Esophagus muscularis mucosa (tissue), 4 donors: ENCODE results near the gene GNG12. TPM values are rescaled to one million over a fixed set of nuclear protein-coding genes. Genes with fewer than 3 reads are reported as not detected.

ENCODE experiments used
- DNase-seq: peaks from one replicate; pipeline ENCODE4 v3.0.0-alpha.2; 2017; ENCODE audit errors: extremely low spot score
- H3K27ac ChIP-seq, 4 donors: fragments of 200-600 bp; sonication (generic); replicated peaks in 1 of 4; 1 replicate in 3 of 4; 2 replicates in 1 of 4; pipeline ENCODE4 v1.5.1; 2016 to 2019; ENCODE audit warnings: mild to moderate bottlenecking in 1 of 4
- H3K27me3 ChIP-seq, 4 donors: fragments of 200-600 bp; sonication (generic); one replicate each; pipeline versions ENCODE4 v1.5.1 to v1.6.0; 2016 to 2019
- H3K36me3 ChIP-seq, 4 donors: fragments of 200-600 bp; sonication (generic); one replicate each; pipeline ENCODE4 v1.5.1; 2016 to 2019
- H3K4me1 ChIP-seq, 4 donors: fragments of 200-600 bp; sonication (generic); one replicate each; pipeline ENCODE4 v1.5.1; 2016 to 2019
- H3K4me3 ChIP-seq, 4 donors: fragments of 200-600 bp; sonication (generic); 1 replicate in 2 of 4; 2 replicates in 2 of 4; pipeline ENCODE4 v1.5.1; 2016 to 2019; ENCODE audit warnings: mild to moderate bottlenecking in 4 of 4, moderate library complexity in 1 of 4
- H3K9me3 ChIP-seq, 4 donors: fragments of 200-600 bp; sonication (generic); 1 replicate in 3 of 4; 2 replicates in 1 of 4; pipeline ENCODE4 v1.5.1; 2016 to 2019
- EP300 ChIP-seq: sonication (generic); formaldehyde crosslinking; IDR thresholded peaks from one replicate; pipeline ENCODE4 v1.6.1; 2017; ENCODE audit warnings: antibody characterized with exemption
- POLR2A ChIP-seq: fragments of 450-650 bp; IDR thresholded peaks from one replicate; pipeline ENCODE4 v1.6.1; 2017; ENCODE audit warnings: antibody characterized with exemption, moderate library complexity, mild to moderate bottlenecking, low read depth
- POLR2AphosphoS5 ChIP-seq, 2 donors: sonication (generic); formaldehyde crosslinking; IDR thresholded peaks; one replicate each; pipeline ENCODE4 v1.6.1; 2017; ENCODE audit warnings: antibody characterized with exemption in 2 of 2
- WGBS: methylation state at CpG from one replicate; pipeline ENCODE4 v1.1.5; 2018; 5-methylcytosine and 5-hydroxymethylcytosine counted together
- intact Hi-C: fragments of 100-400 bp; cut with DNase I; formaldehyde crosslinking; loops from one replicate; pipeline ENCODE4 v1.15.1; 2023
- total RNA-seq, 4 donors: library from RNA; depleted of rRNA; stranded (reverse); fragments of >200 nt; gene quantifications; one replicate each; pipeline versions ENCODE4 v1.1.0 to v1.2.1, GENCODE V29; 2016
- TF ChIP-seq, protein P1 (sequence below), 3 experiments: fragments of 200-600 bp in 2 of 3; fragments of 450-650 bp in 1 of 3; sonication (generic) in 2 of 3; IDR thresholded peaks; one replicate each; pipeline ENCODE4 v1.5.1; 2017 to 2019; ENCODE audit warnings: antibody characterized with exemption in 3 of 3, mild to moderate bottlenecking in 2 of 3, moderate library complexity in 1 of 3

The GNG12 gene
- total RNA-seq, 4 donors from 2014 or later, result 108 to 118 (median 111) TPM

DNA sequence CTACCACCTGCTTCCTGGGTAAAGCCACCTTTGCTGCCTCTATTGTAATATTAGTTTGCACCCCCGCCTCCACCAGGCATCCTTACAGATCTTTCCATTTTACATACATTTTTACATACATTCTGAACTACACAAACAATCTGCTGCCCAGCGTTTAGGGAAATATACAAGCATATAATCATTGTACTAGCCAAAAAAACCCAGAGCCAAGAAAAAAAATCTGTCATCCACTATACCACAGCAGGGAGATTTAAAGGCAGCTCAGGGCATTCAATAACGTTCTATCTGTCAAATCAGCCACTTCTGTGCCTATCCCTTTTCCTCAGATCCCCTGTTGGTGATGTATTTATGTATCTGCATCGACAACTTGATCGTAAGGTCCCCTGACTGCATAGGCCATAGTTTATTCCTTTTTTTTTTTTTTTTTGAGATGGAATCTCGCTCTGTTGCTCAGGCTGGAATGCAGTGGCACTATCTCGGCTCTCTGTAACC is 43.0 kb downstream of the GNG12 start:
- H3K4me1 ChIP-seq, result peaks cover 37 to 93% (median 89%) of the 10 kb centered on the region in 4 donors
- intact Hi-C loops, result no loop called here
- WGBS, result 69% methylated on average over 7 of the region's 7 CpGs
- H3K36me3 ChIP-seq, result no peaks in the 10 kb centered on the region
- peak; percentile 45 for DNase-seq
- no peak overlapping the region for H3K4me3 ChIP-seq
- no peaks in the 10 kb centered on the region for H3K27me3 ChIP-seq
- peak overlapping the region in 3 of 4 donors; percentile 5 to 74 (median 74) for H3K27ac ChIP-seq
- no peak for TF ChIP-seq EP300
- no peak for TF ChIP-seq POLR2A
- TF ChIP-seq, protein P1, sequence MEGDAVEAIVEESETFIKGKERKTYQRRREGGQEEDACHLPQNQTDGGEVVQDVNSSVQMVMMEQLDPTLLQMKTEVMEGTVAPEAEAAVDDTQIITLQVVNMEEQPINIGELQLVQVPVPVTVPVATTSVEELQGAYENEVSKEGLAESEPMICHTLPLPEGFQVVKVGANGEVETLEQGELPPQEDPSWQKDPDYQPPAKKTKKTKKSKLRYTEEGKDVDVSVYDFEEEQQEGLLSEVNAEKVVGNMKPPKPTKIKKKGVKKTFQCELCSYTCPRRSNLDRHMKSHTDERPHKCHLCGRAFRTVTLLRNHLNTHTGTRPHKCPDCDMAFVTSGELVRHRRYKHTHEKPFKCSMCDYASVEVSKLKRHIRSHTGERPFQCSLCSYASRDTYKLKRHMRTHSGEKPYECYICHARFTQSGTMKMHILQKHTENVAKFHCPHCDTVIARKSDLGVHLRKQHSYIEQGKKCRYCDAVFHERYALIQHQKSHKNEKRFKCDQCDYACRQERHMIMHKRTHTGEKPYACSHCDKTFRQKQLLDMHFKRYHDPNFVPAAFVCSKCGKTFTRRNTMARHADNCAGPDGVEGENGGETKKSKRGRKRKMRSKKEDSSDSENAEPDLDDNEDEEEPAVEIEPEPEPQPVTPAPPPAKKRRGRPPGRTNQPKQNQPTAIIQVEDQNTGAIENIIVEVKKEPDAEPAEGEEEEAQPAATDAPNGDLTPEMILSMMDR (IDR thresholded peaks at IDR 0.05), result no peak
- no peak for TF ChIP-seq POLR2AphosphoS5 (IDR thresholded peaks at IDR 0.05)
- no peaks in the 10 kb centered on the region for H3K9me3 ChIP-seq

- H3K36me3 ChIP-seq, result no peaks in the 10 kb centered on the region
- no peak overlapping the region for H3K4me3 ChIP-seq
- no peaks in the 10 kb centered on the region for H3K27me3 ChIP-seq
- H3K9me3 ChIP-seq, result no peaks in the 10 kb centered on the region
- H3K27ac ChIP-seq, result peak overlapping the region in 1 of 4 donors; percentile 74
- 89% methylated on average over 6 of the region's 6 CpGs for WGBS
- intact Hi-C loops, result loop anchor here (5.0 kb wide), 1 partner anchor 38 kb away; no protein-coding TSS in a partner anchor
- TF ChIP-seq EP300 (no peak), POLR2A (no peak), POLR2AphosphoS5 (IDR thresholded peaks at IDR 0.05) (no peak)
- TF ChIP-seq, protein P1 (IDR thresholded peaks at IDR 0.05), result no peak
- DNase-seq, result peak; percentile 77
- H3K4me1 ChIP-seq, result peaks cover 37 to 93% (median 85%) of the 10 kb centered on the region in 4 donors
Measured at GRCh38 chr1:67789551-67789950, 43.7 kb downstream of the GNG12 start.

GRCh38 chr1:67788904-67789303 is 44.4 kb downstream of the GNG12 start:
- TF ChIP-seq, protein P1 (IDR thresholded peaks at IDR 0.05), result no peak
- TF ChIP-seq POLR2A, result no peak
- TF ChIP-seq EP300, result no peak
- TF ChIP-seq POLR2AphosphoS5 (IDR thresholded peaks at IDR 0.05), result no peak
- peak overlapping the region in 3 of 4 donors; percentile 34 to 45 (median 36) for H3K27ac ChIP-seq
- no peaks in the 10 kb centered on the region for H3K27me3 ChIP-seq
- 80% methylated on average over 7 of the region's 7 CpGs for WGBS
- H3K9me3 ChIP-seq, result no peaks in the 10 kb centered on the region
- intact Hi-C loops, result loop anchor here (5.0 kb wide), 1 partner anchor 38 kb away; no protein-coding TSS in a partner anchor
- peak; percentile 55 for DNase-seq
- H3K36me3 ChIP-seq, result no peaks in the 10 kb centered on the region
- H3K4me3 ChIP-seq, result no peak overlapping the region
- H3K4me1 ChIP-seq, result peaks cover 32 to 88% (median 79%) of the 10 kb centered on the region in 4 donors

- H3K36me3 ChIP-seq, result no peaks in the 10 kb centered on the region
- DNase-seq, result no peak
- H3K4me1 ChIP-seq, result peaks cover 26 to 82% (median 73%) of the 10 kb centered on the region in 4 donors
- no peak overlapping the region for H3K4me3 ChIP-seq
- TF ChIP-seq POLR2AphosphoS5 (IDR thresholded peaks at IDR 0.05) (no peak), POLR2A (no peak), EP300 (no peak)
- TF ChIP-seq, protein P1 (IDR thresholded peaks at IDR 0.05), result no peak
- no peaks in the 10 kb centered on the region for H3K27me3 ChIP-seq
- no peaks in the 10 kb centered on the region for H3K9me3 ChIP-seq
- 55% methylated on average over 5 of the region's 5 CpGs for WGBS
- intact Hi-C loops, result loop anchor here (5.0 kb wide), 1 partner anchor 39 kb away; no protein-coding TSS in a partner anchor
- peak overlapping the region in 3 of 4 donors; percentile 34 to 45 (median 36) for H3K27ac ChIP-seq
Measured at GRCh38 chr1:67788238-67788790, 45.0 kb downstream of the GNG12 start.
